Measurements from ENCODE around the gene SCAMP4. TPM values are rescaled to one million over a fixed set of nuclear protein-coding genes. Genes with fewer than 3 reads are reported as not detected.

SCAMP4 gene
- total RNA-seq, 2 experiments from 2014 or later = 23.1 to 25.1 TPM

DNA sequence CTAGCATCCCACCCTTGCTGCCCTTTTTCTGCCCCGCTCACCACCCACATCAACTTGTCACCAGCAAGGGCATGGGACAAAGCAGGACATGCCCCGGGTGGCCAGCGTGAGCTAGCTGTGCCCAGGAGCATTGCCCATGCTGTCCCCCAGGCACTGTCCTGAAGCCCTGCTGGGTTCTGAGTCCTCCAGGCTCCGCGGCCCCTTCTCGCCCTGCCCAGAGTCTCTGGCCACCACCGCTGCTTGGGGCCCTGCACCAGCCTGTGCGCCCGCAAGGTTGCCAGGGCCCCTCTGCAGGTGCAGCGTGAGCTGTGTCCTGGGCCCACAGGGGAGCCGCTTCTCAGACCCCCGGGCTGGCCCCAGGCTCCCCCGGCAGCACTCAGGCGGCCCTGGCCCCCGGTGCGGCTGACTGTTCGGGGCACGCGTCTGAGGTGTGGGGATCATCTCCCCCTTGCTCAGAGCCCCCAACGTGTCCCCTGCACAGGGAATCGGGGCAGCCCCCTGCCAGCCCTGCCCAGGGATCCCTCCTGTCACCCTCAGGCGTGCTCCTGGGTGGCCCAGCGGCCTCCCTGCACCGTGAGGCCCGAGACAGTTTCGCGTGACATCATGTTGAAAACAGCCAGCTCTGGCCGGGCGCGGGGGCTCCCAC, 39.8 kb downstream of the SCAMP4 start:
- Mint-ChIP-seq H3K4me1 (ENCODE audit: low read depth) (peaks cover 37% of the 10 kb centered on the region), H3K36me3 (ENCODE audit: low read depth) (peaks cover 5% of the 10 kb centered on the region), H3K4me3 (no peak overlapping the region), H3K27me3 (no peaks in the 10 kb centered on the region), H3K9me3 (no peaks in the 10 kb centered on the region), H3K27ac (no peak overlapping the region)
- CTCF ChIA-PET = interaction anchor here (0.8 to 2.1 kb wide), 7 partner anchors 15 to 75 kb away, joined by 3 to 5 read pairs (median 4); no protein-coding TSS in a partner anchor
- no peak for DNase-seq
- TF ChIP-seq, protein P1, sequence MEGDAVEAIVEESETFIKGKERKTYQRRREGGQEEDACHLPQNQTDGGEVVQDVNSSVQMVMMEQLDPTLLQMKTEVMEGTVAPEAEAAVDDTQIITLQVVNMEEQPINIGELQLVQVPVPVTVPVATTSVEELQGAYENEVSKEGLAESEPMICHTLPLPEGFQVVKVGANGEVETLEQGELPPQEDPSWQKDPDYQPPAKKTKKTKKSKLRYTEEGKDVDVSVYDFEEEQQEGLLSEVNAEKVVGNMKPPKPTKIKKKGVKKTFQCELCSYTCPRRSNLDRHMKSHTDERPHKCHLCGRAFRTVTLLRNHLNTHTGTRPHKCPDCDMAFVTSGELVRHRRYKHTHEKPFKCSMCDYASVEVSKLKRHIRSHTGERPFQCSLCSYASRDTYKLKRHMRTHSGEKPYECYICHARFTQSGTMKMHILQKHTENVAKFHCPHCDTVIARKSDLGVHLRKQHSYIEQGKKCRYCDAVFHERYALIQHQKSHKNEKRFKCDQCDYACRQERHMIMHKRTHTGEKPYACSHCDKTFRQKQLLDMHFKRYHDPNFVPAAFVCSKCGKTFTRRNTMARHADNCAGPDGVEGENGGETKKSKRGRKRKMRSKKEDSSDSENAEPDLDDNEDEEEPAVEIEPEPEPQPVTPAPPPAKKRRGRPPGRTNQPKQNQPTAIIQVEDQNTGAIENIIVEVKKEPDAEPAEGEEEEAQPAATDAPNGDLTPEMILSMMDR (IDR thresholded peaks at IDR 0.05) = no peak
- POLR2A ChIA-PET = interaction anchor here (0.6 to 1.1 kb wide), 2 partner anchors 48 to 295 kb away, joined by 3 read pairs; no protein-coding TSS in a partner anchor
- intact Hi-C loops (cut with micrococcal nuclease) = no loop called here
- no peak for ATAC-seq

DNA sequence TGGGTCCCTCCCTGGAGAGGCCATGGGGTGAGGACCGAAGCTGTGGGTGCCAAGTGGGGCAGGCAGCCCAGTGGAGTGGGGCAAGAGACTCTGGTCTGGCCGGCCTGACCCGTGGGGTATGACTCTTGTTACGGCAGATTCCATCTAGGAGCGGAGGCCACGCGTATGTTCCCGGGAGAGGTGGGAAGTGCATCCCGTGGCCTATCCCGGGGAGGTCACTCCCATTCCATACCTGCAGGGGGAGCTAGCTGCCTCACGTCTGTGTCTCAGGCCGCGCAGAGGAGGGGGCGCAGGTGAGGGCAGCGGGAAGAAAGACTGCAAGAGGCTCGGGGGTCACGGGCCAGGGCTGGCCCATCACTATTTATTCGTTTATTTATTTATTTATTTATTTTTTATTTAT, 40.7 kb downstream of the SCAMP4 start:
- no peak overlapping the region for H3K27ac Mint-ChIP-seq
- H3K27me3 Mint-ChIP-seq = no peaks in the 10 kb centered on the region
- CTCF ChIA-PET = interaction anchor here (0.8 to 2.1 kb wide), 8 partner anchors 16 to 74 kb away, joined by 3 to 5 read pairs (median 4); no protein-coding TSS in a partner anchor
- peaks cover 33% of the 10 kb centered on the region for H3K4me1 Mint-ChIP-seq (ENCODE audit: low read depth)
- H3K36me3 Mint-ChIP-seq (ENCODE audit: low read depth) = peaks cover 5% of the 10 kb centered on the region
- H3K9me3 Mint-ChIP-seq = no peaks in the 10 kb centered on the region
- TF ChIP-seq, protein P1 (IDR thresholded peaks at IDR 0.05) = peak; percentile 88
- ATAC-seq (no peak), DNase-seq (peak; percentile 42)
- POLR2A ChIA-PET = interaction anchor here (0.6 kb wide), 1 partner anchor 16 kb away, joined by 3 read pairs; no protein-coding TSS in a partner anchor
- no peak overlapping the region for H3K4me3 Mint-ChIP-seq
- intact Hi-C loops (cut with micrococcal nuclease) = no loop called here

DNA sequence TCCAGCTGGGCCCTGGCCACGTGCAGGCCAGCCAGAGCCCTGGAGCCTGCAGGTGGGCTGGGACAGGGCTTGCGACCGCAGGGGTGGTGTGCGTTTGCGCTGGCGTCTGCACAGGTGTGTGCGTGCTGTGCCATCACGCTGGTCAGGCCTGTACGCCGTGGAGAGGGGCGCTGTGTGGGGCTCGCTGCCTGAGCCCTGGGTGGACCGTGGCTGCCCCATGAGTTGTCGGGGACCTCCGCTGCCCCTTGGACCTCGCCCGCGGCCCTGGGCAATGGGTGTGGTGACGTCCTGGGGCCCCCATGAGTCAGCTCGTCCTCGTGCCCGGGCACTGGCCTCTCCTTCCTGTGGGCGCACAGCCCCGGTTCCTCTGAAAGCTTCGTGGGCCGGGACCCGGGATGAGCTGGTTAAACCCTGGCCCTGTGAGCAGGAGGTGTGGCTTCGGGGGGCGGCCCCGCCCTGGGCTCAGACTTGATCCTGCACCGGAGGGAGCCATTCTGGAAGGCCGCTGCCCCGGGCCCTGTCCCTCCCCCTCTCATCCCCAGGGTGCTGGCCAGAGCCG, 42.5 kb downstream of the SCAMP4 start:
- Mint-ChIP-seq H3K4me1 (ENCODE audit: low read depth) (peaks cover 32% of the 10 kb centered on the region), H3K27me3 (no peaks in the 10 kb centered on the region), H3K4me3 (no peak overlapping the region), H3K9me3 (no peaks in the 10 kb centered on the region), H3K36me3 (ENCODE audit: low read depth) (peaks cover 7% of the 10 kb centered on the region), H3K27ac (no peak overlapping the region)
- TF ChIP-seq, protein P1 (IDR thresholded peaks at IDR 0.05) = no peak
- ATAC-seq = no peak
- ChIA-PET CTCF (interaction anchor here (0.6 kb wide), 1 partner anchor 354 kb away, joined by 3 read pairs; no protein-coding TSS in a partner anchor), POLR2A (no interaction called here)
- intact Hi-C loops (cut with micrococcal nuclease) = no loop called here
- no peak for DNase-seq

DNA sequence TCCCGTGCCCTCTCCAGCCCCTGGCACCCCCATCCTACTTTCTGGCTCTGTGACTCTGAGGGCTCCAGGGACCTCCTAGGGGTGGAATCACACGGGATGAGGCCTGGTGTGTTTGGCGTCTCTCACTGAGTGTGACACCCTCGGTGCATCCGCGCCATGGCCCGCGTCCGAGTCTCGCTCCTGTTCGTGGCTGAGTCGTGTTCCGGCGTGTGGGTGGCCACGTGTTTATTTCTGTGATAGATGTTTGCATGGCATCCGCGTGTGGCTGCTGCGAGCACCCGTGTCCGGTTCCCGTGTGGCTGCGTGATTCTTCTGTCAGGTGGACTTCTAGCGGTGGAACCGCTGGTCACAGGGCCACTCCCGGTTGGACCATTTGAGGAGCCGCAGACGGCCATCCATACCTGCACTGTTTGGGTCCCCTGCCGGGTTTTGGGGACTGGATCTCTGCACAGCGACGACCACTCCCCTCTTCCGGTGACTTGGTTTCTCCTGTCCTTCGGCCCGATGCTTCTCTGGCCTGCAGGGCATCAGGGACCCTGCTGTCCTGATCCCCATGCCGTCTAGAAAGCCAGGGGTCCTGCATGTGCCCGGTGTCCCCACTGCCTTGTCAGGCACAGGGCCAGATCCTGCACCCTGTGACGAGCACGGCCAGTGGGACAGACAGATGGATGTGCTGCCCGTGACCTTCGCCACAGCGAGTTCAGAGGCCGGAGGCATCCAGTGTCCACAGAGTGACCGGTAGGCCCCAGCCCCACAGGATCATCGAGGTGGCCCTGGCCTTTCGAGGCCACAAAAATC, 44.3 kb downstream of the SCAMP4 start:
- Mint-ChIP-seq H3K9me3 (no peaks in the 10 kb centered on the region), H3K27ac (no peak overlapping the region), H3K4me1 (ENCODE audit: low read depth) (peaks cover 16% of the 10 kb centered on the region), H3K36me3 (ENCODE audit: low read depth) (peaks cover 6% of the 10 kb centered on the region), H3K4me3 (no peak overlapping the region), H3K27me3 (no peaks in the 10 kb centered on the region)
- ChIA-PET CTCF (no interaction called here), POLR2A (no interaction called here)
- DNase-seq (no peak), ATAC-seq (no peak)
- TF ChIP-seq, protein P1 (IDR thresholded peaks at IDR 0.05) = no peak
- intact Hi-C loops (cut with micrococcal nuclease) = no loop called here
